Transverse colon (tissue), 4 donors: Measurements from ENCODE around the gene BICDL2. TPM values are rescaled to one million over a fixed set of nuclear protein-coding genes. Genes with fewer than 3 reads are reported as not detected.

ENCODE experiments used
- DNase-seq: peaks from one replicate; pipeline ENCODE4 v3.0.0-alpha.2; 2019
- H3K27ac ChIP-seq, 4 donors: fragments of 200-600 bp; sonication (generic); 2 replicates each; pipeline ENCODE4 v1.5.1; 2016 to 2018; ENCODE audit warnings: inconsistent platforms in 4 of 4
- H3K27me3 ChIP-seq: fragments of 200-600 bp; sonication (generic); 2 replicates; pipeline ENCODE4 v1.5.1; 2017; ENCODE audit warnings: inconsistent platforms
- H3K36me3 ChIP-seq, 4 donors: fragments of 200-600 bp; sonication (generic); 2 replicates each; pipeline ENCODE4 v1.5.1; 2017 to 2019; ENCODE audit warnings: inconsistent platforms in 4 of 4
- H3K4me1 ChIP-seq, 4 donors: fragments of 200-600 bp; sonication (generic); 2 replicates each; pipeline ENCODE4 v1.5.1; 2017 to 2020; ENCODE audit warnings: inconsistent platforms in 4 of 4
- H3K4me3 ChIP-seq, 4 donors: fragments of 200-600 bp; sonication (generic); 1 replicate in 1 of 4; 2 replicates in 3 of 4; pipeline versions ENCODE4 v1.5.1 to v1.6.1; 2017 to 2019; ENCODE audit warnings: inconsistent platforms in 4 of 4
- H3K9me3 ChIP-seq, 2 donors: fragments of 200-600 bp; sonication (generic); 2 replicates each; pipeline ENCODE4 v1.5.1; 2017 to 2019; ENCODE audit warnings: inconsistent platforms in 2 of 2
- EP300 ChIP-seq: sonication (generic); formaldehyde crosslinking; IDR thresholded peaks from one replicate; pipeline ENCODE4 v1.6.1; 2017; ENCODE audit warnings: antibody characterized with exemption, low read depth
- POLR2A ChIP-seq: fragments of 450-650 bp; IDR thresholded peaks from one replicate; pipeline ENCODE4 v1.6.1; 2016; ENCODE audit warnings: antibody characterized with exemption, mild to moderate bottlenecking, moderate library complexity
- POLR2AphosphoS5 ChIP-seq, 3 donors: sonication (generic); formaldehyde crosslinking; IDR thresholded peaks; one replicate each; pipeline ENCODE4 v1.6.1; 2016; ENCODE audit warnings: antibody characterized with exemption in 3 of 3
- WGBS, 2 donors: methylation state at CpG; one replicate each; pipeline ENCODE4 v1.1.5; 2018; ENCODE audit warnings: low coverage in 1 of 2; 5-methylcytosine and 5-hydroxymethylcytosine counted together
- in situ Hi-C, 4 donors: fragments of 200-750 bp; cut with MboI; loops; one replicate each; pipeline versions ENCODE4 v1.15.0 to v1.15.1; 2017; ENCODE audit warnings: low sequenced_read_pairs in 3 of 4, low pct_ligation_motif_present in 1 of 4, low pct_unique_long_range_greater_than_20kb in 1 of 4
- intact Hi-C: fragments of 100-400 bp; cut with DNase I; formaldehyde crosslinking; loops from one replicate; pipeline ENCODE4 v1.15.1; 2023; ENCODE audit warnings: low total_unique reads
- total RNA-seq, 4 donors: library from RNA; depleted of rRNA; stranded (reverse); fragments of >200 nt; gene quantifications; one replicate each; pipeline ENCODE4 v1.1.0, GENCODE V29; 2016
- TF ChIP-seq, protein P1 (sequence below), 5 experiments: fragments of 200-600 bp in 3 of 5; fragments of 450-650 bp in 2 of 5; sonication (generic) in 3 of 5; IDR thresholded peaks; 1 replicate in 2 of 5; 2 replicates in 3 of 5; pipeline ENCODE4 v1.5.1; 2016 to 2017; ENCODE audit warnings: antibody characterized with exemption in 5 of 5, inconsistent platforms in 3 of 5, mild to moderate bottlenecking in 2 of 5, moderate library complexity in 1 of 5

The BICDL2 gene
- total RNA-seq, 4 donors from 2014 or later: 123 to 357 (median 167) TPM

DNA sequence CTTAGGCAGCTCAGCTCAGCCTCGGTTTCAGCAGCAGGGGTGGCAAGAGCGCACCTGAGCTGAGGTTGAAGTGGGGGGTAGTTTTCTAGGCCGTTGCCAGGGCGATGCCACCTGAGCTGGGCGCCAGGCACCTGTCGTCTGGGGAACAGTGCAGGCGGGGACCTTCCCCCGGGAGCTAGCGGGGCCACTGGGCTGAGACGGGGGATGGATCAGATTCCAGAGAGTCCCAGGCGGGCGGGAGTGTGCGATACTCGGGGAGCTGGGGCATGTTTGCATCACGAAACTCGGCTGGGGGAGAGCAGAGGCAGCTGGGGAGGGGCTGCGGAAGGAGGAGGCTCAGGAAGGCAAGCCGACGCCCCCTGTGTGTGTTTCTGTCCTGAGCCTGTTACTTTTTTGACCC is 24.5 kb downstream of the BICDL2 start:
- in situ Hi-C loops (no loop called here), intact Hi-C loops (no loop called here)
- H3K27ac ChIP-seq: no peak overlapping the region
- H3K9me3 ChIP-seq: no peaks in the 10 kb centered on the region
- 18% methylated on average over 18 of the region's 19 CpGs; no CpG with 5 or more reads in 1 of the 2 donors for WGBS, 2 donors
- peaks cover 59% of the 10 kb centered on the region for H3K27me3 ChIP-seq
- H3K4me1 ChIP-seq: peaks cover 8 to 33% (median 14%) of the 10 kb centered on the region in 4 donors
- no peak for DNase-seq
- no peak overlapping the region for H3K4me3 ChIP-seq
- H3K36me3 ChIP-seq: no peaks in the 10 kb centered on the region
- TF ChIP-seq EP300 (no peak), POLR2AphosphoS5 (IDR thresholded peaks at IDR 0.05) (no peak), POLR2A (no peak)
- TF ChIP-seq, protein P1, sequence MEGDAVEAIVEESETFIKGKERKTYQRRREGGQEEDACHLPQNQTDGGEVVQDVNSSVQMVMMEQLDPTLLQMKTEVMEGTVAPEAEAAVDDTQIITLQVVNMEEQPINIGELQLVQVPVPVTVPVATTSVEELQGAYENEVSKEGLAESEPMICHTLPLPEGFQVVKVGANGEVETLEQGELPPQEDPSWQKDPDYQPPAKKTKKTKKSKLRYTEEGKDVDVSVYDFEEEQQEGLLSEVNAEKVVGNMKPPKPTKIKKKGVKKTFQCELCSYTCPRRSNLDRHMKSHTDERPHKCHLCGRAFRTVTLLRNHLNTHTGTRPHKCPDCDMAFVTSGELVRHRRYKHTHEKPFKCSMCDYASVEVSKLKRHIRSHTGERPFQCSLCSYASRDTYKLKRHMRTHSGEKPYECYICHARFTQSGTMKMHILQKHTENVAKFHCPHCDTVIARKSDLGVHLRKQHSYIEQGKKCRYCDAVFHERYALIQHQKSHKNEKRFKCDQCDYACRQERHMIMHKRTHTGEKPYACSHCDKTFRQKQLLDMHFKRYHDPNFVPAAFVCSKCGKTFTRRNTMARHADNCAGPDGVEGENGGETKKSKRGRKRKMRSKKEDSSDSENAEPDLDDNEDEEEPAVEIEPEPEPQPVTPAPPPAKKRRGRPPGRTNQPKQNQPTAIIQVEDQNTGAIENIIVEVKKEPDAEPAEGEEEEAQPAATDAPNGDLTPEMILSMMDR (IDR thresholded peaks at IDR 0.05): no peak

DNA sequence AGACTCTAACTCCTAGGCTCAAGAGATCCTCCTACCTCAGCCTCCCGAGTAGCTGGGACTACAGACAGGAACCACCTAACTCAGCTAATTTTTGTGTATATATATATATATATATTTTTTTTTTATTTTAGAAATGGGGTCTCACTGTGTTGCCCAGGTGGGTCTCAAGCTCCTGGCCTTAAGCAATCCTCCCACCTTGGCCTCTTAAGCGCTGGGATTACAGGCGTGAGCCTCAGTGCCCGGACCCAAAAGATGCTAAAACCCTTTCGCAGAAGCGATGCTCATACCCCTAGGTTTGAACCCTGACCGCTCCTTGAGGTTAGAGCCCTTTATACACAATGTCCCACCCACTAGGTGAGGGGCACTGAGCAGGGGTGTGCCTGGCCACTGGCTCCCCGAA is 26.2 kb downstream of the BICDL2 start:
- H3K27ac ChIP-seq: no peak overlapping the region

DNA sequence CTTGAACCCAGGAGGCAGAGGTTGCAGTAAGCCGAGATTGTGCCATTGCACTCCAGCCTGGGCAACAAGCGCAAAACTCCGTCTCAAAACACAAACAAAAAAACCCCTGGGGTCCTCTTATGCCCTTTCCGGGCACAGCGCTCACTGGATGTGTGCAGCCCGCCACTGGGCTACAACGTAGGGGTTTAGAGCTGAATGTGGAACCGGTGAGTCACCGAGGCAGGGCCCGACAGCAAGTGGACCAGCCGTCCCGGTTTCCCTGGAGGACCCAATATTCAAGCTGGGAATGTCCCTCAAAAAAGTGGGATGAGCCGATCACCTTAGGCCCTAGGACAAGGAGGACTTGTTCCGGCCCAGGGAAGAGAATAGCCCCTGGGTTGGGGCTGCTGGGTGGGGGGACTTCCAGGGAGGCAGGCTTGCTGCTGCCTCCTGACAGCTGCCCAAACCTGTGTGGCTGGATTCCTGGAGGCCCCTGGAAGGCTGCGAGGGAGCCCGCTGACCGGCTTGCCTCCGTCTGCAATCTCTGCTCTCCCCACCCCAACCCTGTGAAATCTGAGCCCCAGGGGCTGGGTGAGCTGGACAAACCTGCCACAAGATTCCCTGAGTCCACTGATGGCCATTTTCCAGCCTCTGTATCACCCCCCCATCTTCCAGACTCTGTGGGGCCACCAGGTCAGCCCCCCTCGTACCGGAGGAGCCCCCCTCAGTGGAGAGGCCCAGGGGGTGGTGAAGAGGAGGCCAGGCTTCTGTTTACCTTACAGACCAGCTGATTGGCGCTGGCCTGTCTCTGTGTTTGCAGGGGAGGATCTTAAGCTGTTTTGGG is 27.0 kb downstream of the BICDL2 start:
- in situ Hi-C loops: no loop called here
- no peak overlapping the region for H3K4me3 ChIP-seq
- H3K36me3 ChIP-seq: no peaks in the 10 kb centered on the region
- WGBS, 2 donors: 55% methylated on average over 21 of the region's 21 CpGs; no CpG with 5 or more reads in 1 of the 2 donors
- no peaks in the 10 kb centered on the region for H3K9me3 ChIP-seq
- H3K4me1 ChIP-seq: peaks cover 14 to 53% (median 30%) of the 10 kb centered on the region in 4 donors
- peaks cover 76% of the 10 kb centered on the region for H3K27me3 ChIP-seq
- DNase-seq: peak; percentile 49
- H3K27ac ChIP-seq: no peak overlapping the region
- no peak for TF ChIP-seq POLR2AphosphoS5 (IDR thresholded peaks at IDR 0.05)
- TF ChIP-seq, protein P1 (IDR thresholded peaks at IDR 0.05): no peak
- TF ChIP-seq POLR2A: no peak
- no peak for TF ChIP-seq EP300
- intact Hi-C loops: no loop called here

More for the DNA sequence above, 26.2 kb downstream of the BICDL2 start:
- intact Hi-C loops: no loop called here
- TF ChIP-seq POLR2A (no peak), EP300 (no peak), POLR2AphosphoS5 (IDR thresholded peaks at IDR 0.05) (no peak)
- TF ChIP-seq, protein P1 (IDR thresholded peaks at IDR 0.05): no peak
- peaks cover 14 to 50% (median 28%) of the 10 kb centered on the region in 4 donors for H3K4me1 ChIP-seq
- H3K27me3 ChIP-seq: peaks cover 72% of the 10 kb centered on the region
- WGBS, 2 donors: 89% methylated on average over 8 of the region's 8 CpGs; no CpG with 5 or more reads in 1 of the 2 donors
- no peak for DNase-seq
- no peak overlapping the region for H3K4me3 ChIP-seq
- H3K36me3 ChIP-seq: no peaks in the 10 kb centered on the region
- in situ Hi-C loops: no loop called here
- H3K9me3 ChIP-seq: no peaks in the 10 kb centered on the region

DNA sequence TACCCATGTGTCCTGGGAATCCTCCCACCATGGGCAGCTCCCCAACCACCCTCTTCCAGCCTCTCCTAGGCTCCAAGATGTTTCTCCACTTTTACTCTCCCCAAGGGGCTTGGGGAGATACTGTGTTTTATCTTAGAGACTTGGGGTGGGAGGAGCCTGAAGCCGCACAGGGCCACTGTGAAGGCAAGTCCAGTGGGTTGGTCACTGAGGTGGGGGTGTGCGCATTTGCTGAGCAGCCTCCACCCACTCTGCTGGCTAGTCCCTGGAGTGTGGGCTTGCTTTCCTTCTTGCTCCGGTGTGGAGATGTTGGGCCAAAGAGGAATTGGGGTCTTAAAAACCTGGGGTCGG is 28.1 kb downstream of the BICDL2 start:
- no peak for DNase-seq

More for the DNA sequence above, 28.1 kb downstream of the BICDL2 start:
- no peak for TF ChIP-seq POLR2AphosphoS5 (IDR thresholded peaks at IDR 0.05)
- TF ChIP-seq, protein P1 (IDR thresholded peaks at IDR 0.05): no peak
- no peak for TF ChIP-seq POLR2A
- no peak for TF ChIP-seq EP300
- no peak overlapping the region for H3K4me3 ChIP-seq
- H3K27ac ChIP-seq: peak overlapping the region in 2 of 4 donors; percentile 85 to 91
- peaks cover 14 to 54% (median 30%) of the 10 kb centered on the region in 4 donors for H3K4me1 ChIP-seq
- H3K9me3 ChIP-seq: no peaks in the 10 kb centered on the region
- WGBS, 2 donors: 78% methylated on average over 4 of the region's 4 CpGs; no CpG with 5 or more reads in 1 of the 2 donors
- in situ Hi-C loops (no loop called here), intact Hi-C loops (no loop called here)
- H3K27me3 ChIP-seq: peaks cover 68% of the 10 kb centered on the region
- H3K36me3 ChIP-seq: no peaks in the 10 kb centered on the region
